Activated T-helper 1 cell treated with Interleukin-2 at 50 U/mL for 16 hours (primary cell): ENCODE results near the gene CAMP.
"Not testable (repeated sequence)": the region's sequence is repeated elsewhere in the genome, so short reads cannot be mapped to it uniquely, and the experiment has no call there.

ENCODE experiments used
- DNase-seq: peaks from one replicate; pipeline ENCODE4 v3.0.0-alpha.2; 2020; ENCODE audit warnings: low read depth

Gene CAMP

DNA sequence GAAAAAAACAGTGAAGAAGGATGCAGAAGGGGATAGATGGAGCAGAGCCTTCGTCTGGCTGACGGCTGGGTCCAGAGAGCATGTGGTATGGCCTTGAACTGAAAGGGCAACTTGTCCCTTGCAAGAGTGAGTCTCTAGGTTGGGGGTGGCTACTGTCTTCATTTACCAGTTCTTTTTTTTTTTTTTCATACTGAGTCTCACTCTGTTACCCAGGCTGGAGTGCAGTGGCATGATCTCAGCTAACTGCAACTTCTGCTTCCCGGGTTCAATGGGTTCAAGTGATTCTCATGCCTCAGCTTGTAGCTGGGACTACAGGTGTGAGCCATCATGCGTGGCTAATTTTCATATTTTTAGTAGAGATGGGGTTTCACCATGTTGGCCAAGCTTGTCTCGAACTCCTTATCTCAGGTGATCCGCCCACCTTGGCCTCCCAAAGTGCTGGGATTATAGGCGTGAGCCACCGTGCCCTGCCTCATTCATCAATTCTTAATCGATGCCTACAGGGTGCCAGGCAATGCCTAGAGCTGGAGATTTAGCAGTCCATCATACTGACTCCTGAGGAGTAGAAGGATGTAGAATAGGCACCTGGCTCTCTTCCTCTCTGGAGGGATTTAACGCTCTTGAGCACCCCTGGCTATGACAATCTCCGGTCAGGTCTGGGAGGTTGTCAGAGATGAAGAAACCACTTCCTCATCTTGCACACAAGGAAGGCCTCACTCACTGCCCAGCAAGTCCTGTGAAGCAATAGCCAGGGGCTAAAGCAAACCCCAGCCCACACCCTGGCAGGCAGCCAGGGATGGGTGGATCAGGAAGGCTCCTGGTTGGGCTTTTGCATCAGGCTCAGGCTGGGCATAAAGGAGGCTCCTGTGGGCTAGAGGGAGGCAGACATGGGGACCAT is at the start of gene CAMP:
Gene CAMP (plus strand): TSS at position 880 of the 898 bp plus-strand sequence. CDS start 17 bp downstream, at position 897.
- DNase-seq, result no peak

GRCh38 chr3:48178072-48178471 is 45.2 kb upstream of the CAMP start:
- no peak for DNase-seq

GRCh38 chr3:48180021-48180420 is 43.3 kb upstream of the CAMP start:
- no peak for DNase-seq

DNA sequence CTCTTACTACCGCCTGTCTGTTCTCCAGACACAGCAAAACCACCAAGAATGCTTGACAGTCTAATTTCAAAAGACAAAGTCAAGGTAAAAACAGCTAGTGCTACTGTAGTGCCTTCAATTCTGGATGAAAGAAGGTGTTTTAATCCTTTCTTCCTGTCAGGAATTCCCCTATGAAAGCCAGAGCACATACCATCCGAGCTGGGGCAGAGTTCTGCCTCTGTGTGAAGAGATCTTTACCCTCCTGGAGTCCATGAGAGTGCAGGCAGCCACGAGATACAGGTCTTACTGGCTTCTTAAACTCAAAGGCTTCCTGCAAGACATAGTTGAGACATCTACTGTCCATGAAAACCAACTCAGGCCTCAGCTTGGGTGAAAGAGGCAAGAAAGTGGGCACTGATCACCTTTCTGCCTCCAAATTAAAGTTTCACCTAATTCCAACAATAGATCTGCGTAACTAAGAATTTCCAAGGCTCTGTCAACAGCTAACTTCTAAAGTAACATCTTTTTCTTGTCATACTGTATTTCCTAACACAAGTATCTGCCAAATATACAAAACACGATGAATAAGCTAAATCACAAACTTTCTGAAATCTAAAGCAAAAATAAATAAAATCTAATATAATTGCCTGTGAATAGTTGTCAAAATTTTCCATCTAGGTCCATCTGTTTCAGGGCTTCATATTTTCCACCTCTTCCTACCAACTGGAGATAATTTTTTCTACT is 42.6 kb upstream of the CAMP start:
- no peak for DNase-seq

DNA sequence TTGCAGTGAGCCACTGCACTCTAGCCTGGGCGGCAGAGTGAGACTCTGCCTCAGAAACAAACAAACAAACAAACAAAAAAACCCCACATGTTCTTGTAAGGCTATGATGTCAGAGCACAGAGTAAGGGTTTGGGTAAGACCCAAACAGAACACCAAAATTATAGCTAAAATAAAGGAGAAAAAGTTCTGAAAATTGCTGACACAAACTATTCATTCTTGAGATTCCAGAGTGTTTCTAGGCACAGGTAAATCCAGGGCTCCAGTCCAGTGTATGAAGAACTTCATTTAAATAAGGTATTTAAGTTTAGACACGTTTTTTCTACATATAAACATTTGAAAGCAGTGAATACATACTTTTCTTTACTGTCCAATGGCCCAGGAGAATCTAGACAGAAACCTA is 39.0 kb upstream of the CAMP start:
- no peak for DNase-seq

GRCh38 chr3:48185129-48185528 is 38.2 kb upstream of the CAMP start:
- DNase-seq, result no peak

DNA sequence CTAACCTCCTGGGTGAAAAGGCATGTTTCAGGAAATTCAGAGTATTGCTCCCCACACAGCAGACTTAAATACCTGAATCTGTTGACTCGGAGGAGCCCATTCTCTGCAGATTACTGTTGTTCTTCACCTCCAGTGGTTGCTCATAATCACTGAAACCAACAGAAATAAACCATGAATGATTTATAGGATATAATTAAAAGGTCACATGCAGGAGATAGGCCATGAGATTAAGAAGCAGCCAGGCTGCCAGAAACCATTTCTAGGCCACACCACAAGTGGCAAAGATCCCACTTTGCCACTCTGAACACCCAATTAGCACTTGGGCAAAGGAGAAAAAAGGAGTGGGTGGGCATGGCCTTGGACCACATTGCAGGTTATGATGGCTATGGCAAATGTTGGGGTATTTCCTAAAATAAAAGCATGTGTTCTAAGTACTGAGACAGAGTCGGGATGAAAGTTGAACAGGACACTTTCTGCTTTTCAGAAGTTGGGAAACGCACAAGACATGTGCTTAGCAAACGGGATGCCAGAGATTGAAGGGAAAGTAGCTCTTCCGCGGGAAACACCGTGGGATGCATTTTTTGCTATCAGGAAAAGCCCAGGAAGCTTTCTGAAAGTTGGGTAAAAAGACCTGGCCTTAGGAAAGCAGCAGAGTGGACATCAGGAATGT is 36.5 kb upstream of the CAMP start:
- DNase-seq, result no peak

DNA sequence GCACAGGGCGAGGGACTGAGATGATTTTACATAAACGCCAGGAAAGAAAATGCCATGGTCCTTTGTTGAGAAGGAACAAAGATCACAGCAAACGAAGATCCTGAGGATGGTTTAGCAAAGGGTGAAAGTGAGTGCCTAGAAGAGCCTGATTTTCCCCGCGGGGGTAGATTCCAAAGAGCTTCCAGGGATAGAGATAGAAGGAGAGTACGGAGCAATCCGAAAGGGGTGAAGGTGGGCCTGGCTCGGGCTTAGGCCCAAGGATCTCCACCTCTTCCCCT is 36.1 kb upstream of the CAMP start:
- DNase-seq, result no peak

DNA sequence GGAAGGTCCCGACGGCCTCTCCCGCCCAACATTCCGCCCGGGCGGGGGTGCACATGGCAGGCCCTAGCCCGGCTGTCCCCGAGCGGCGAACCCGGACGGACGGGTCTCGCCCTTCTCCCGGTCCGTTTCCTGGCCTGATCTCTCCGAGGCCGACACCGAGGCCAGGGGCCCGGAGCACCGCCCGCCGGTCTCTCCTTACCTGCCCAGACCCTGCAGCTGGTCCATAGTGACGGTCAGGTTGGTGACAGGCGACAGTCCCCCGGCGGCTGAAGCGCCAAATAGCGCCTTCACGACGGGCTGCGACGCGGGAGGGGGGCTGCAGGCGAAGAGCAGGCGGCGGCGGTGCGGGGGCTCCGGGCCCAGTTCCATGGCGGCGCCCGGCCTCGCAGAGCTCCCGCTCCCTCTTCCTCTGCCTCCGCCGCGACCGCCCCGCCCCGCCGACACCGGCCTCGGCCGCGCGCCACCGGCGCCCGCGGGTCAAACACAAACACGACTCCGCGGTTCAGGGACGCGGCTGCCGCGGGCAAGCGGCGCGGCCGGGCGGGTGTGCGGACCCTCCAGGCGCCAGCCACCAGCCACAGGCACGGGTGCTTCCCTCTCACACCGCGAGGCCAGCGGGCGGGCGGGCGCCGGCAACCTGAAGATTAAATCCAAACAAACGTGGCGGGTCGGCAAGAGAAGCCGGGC is 35.6 kb upstream of the CAMP start:
- DNase-seq, result peak; percentile 8

- DNase-seq, result peak; percentile 88
These were observed 34.8 kb upstream of the CAMP start, which contains the start of gene CDC25A for GRCh38 chr3:48188266-48189201. Gene CDC25A (minus strand): TSS chr3:48188417. CDS start chr3:48187947, 470 bp downstream.

GRCh38 chr3:48189321-48189720 is 34.0 kb upstream of the CAMP start:
- no peak for DNase-seq

DNA sequence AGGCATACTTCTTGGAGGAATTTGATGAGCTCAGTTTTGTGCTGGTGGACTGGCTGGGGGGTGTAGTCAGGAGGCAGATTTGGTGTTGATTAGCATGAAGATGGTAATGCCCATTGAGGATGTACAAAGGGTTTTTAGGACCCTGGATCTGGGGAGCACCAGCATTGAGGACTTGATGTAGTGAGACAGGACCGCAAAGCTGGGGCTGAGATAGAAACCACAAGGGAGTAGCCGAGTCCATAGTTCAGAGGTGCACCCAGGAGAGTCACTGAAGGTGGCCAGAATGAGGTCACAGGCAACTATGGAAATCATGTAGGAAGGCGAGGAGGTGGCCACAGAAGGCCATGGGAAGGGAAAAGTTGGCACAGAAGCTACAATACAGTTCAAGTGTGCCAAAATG is 32.4 kb upstream of the CAMP start:
- no peak for DNase-seq

DNA sequence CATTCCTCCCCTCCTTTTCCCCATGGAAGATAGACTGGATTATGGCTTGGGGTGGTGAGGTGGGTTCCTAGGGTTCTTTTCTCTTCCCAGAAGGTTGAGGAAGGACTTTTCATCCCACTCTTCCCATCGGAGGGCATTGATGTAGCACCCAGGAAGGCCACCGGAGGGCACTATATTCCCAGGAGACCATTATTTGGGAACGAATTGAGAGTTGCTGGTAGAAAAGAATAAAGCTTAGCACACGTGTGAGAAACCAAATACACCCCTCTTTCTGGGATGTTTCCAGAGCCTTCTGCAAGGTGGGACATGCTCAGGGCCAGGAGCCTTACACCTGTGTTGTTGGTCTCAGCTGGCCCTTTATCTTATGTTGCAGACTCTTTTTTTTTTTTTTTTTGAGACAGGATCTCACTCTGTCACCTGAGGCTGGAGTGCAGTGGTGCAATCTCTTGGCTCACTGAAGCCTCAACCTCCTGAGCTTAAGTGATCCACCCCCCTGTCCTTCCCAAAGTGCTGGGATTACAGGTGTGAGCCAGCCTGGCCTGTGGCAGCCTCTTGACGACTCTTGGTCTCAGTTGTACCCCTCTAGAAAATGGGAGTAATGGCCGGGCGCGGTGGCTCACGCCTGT is 28.7 kb upstream of the CAMP start:
- DNase-seq, result no peak

DNA sequence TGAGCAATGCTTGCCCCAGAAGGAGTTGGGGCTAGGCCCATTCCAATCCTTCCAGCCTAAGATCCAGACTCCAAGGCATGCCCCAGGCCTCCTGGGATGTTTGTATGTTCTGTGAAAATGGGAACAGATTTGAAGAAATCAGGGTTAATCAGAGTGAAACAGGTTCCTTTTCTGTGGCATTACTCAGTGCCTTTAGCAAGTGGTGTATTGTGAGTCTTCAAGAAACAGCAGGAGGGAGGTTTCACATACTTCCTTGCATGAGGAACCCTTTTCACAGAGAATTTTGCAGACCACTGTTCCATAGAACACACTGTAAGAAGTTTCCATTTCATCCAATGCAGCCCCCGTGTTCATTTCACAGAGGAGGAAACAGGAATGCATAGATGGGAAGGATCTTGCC is 26.7 kb upstream of the CAMP start:
- no peak for DNase-seq

DNA sequence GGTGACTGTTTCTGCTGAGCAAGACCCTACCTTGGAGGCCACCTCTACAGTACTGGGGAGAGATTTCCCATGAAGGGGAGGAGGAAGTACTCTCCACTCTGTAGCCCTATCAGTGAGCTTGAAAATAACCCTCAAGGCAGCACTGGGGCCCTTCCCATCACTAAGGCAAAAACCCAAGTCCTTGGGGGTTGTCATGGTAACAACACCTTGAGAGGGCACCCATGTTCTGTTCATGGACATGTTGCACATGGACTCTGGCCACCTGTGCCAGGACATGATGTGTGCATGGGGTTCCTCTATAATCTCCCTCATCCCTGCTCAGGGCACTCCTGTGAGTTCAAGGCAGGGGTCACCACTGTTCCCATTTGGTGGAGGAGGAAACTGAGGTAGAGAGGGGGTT is 24.2 kb upstream of the CAMP start:
- no peak for DNase-seq

GRCh38 chr3:48202632-48203031 is 20.7 kb upstream of the CAMP start:
- DNase-seq, result no peak

- DNase-seq, result no peak
These were observed 15.2 kb upstream of the CAMP start for GRCh38 chr3:48208076-48208475.

- no peak for DNase-seq
These were observed 13.8 kb upstream of the CAMP start for GRCh38 chr3:48209445-48209844.

GRCh38 chr3:48210534-48210933 is 12.8 kb upstream of the CAMP start:
- DNase-seq, result not testable (repeated sequence)

GRCh38 chr3:48211776-48212175 is 11.5 kb upstream of the CAMP start:
- not testable (repeated sequence) for DNase-seq

DNA sequence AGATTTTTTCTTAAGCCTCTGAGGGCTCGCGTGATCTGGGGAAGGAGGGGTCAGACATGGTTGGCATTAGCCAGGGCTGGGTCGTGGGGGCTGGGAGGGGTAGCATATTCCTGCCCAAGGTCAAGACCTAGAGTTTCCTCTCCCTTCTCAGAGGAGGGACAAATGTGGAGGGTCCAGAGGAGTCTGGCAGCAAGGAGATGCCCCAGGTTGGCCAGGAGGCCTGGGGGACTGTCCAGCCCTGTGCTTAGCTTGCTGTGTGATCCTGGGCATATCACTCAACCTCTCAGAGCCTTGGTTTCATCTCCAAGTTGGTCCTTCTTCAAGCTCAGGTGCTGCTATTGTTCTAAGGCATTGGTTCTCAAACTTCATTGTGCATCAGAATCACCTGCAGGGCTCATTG is 9.1 kb upstream of the CAMP start:
- DNase-seq, result no peak
